GM12878 (cell line): ENCODE measurements around the gene TRAF5. TPM values are rescaled to one million over a fixed set of nuclear protein-coding genes. Genes with fewer than 3 reads are reported as not detected.

Source experiments
- ATAC-seq: fragments of 200-7000 bp; cut with Tn5 transposase; 3 replicates; pipeline ENCODE4 v1.9.1; 2020; ENCODE audit warnings: mild to moderate bottlenecking, moderate library complexity
- BruUV-seq: library from RNA; stranded (reverse); fragments of 400-500 nt; replicated peaks from 2 replicates; lab custom pipeline; 2021; lab: Mats Ljungman, UMichigan
- CTCF ChIA-PET: fragments of 300-600 bp; sonication (Branson Sonifier 250); formaldehyde crosslinking; extraction: SDS; loops from one replicate; lab custom pipeline; 2021; ENCODE audit warnings: inconsistent platforms; lab: Yijun Ruan, JAX
- POLR2A ChIA-PET: fragments of 350-600 bp; formaldehyde crosslinking; extraction: SDS; loops from one replicate; lab custom pipeline; 2021; ENCODE audit warnings: inconsistent platforms; lab: Charles Lee
- RAD21 ChIA-PET: fragments of 300-600 bp; sonication (Branson Sonifier 250); formaldehyde crosslinking; loops from one replicate; lab custom pipeline; 2023; ENCODE audit warnings: antibody characterized with exemption; ENCODE audit not compliant: unreplicated experiment; lab: Charles Lee
- SMC1A ChIA-PET: fragments of 300-600 bp; sonication (Branson Sonifier 250); formaldehyde crosslinking; loops from one replicate; lab custom pipeline; 2023; ENCODE audit not compliant: unreplicated experiment, uncharacterized antibody; lab: Charles Lee
- DNase-seq: peaks from one replicate; pipeline ENCODE4 v3.0.0-alpha.2; 2011; ENCODE audit warnings: low read depth, low spot score
- FAIRE-seq: peaks from 3 replicates; lab custom pipeline; 2011; peaks lifted over from hg19 to GRCh38; lab: Jason Lieb, UNC
- H2AFZ ChIP-seq: 2 replicates; pipeline ENCODE4 v1.6.0; 2011; ENCODE audit warnings: low read depth, low read length, control low read depth; ENCODE audit not compliant: control insufficient read depth
- H3K27ac ChIP-seq: 2 replicates; pipeline ENCODE4 v1.5.1; 2011; ENCODE audit warnings: control low read depth; ENCODE audit not compliant: control insufficient read depth, insufficient read depth
- H3K27me3 ChIP-seq, 2 experiments: replicated peaks in 1 of 2; 2 replicates each; pipeline versions ENCODE4 v1.6.0 to v1.6.1; 2011; ENCODE audit warnings: low read length in 1 of 2; ENCODE audit not compliant: control insufficient read depth in 2 of 2, insufficient read depth in 2 of 2
- H3K36me3 ChIP-seq, 2 experiments: 2 replicates each; pipeline ENCODE4 v1.5.1; 2011; ENCODE audit warnings: low read length in 1 of 2; ENCODE audit not compliant: control insufficient read depth in 2 of 2, insufficient read depth in 2 of 2
- H3K4me1 ChIP-seq: 2 replicates; pipeline ENCODE4 v1.6.1; 2011; ENCODE audit warnings: mild to moderate bottlenecking, low read length, moderate library complexity, mixed read lengths; ENCODE audit not compliant: control insufficient read depth, insufficient read depth
- H3K4me2 ChIP-seq: 2 replicates; pipeline ENCODE4 v1.6.0; 2011; ENCODE audit warnings: control low read depth; ENCODE audit not compliant: control insufficient read depth, insufficient read depth
- H3K4me3 ChIP-seq: fragments of 200-600 bp; sonication (generic); 2 replicates; pipeline ENCODE4 v1.5.1; 2016
- H3K79me2 ChIP-seq: 2 replicates; pipeline ENCODE4 v1.6.0; 2011; ENCODE audit warnings: low read length; ENCODE audit not compliant: control insufficient read depth, insufficient read depth
- H3K9ac ChIP-seq: 2 replicates; pipeline ENCODE4 v1.8.0; 2011; ENCODE audit warnings: low read length, control low read depth, mixed read lengths; ENCODE audit not compliant: control insufficient read depth, insufficient read depth
- H3K9me3 ChIP-seq: replicated peaks from 3 replicates; pipeline ENCODE4 v1.5.1; 2011; ENCODE audit warnings: mild to moderate bottlenecking, low read length; ENCODE audit not compliant: control insufficient read depth, insufficient read depth
- H4K20me1 ChIP-seq: 2 replicates; pipeline ENCODE4 v1.6.0; 2011; ENCODE audit not compliant: control insufficient read depth, insufficient read depth
- CEBPB ChIP-seq, 2 experiments: fragments of 150-350 bp in 1 of 2; IDR thresholded peaks; 2 replicates each; pipeline ENCODE4 v1.6.1; 2012 to 2014; ENCODE audit warnings: low read depth in 2 of 2, low read length in 2 of 2, borderline replicate concordance in 1 of 2, inconsistent platforms in 1 of 2
- CTCF ChIP-seq, 3 experiments: IDR thresholded peaks in 2 of 3; conservative IDR thresholded peaks in 1 of 3; 2 replicates each; pipeline ENCODE4 v1.5.1; 2011; ENCODE audit warnings: low read depth in 3 of 3, low read length in 3 of 3, mild to moderate bottlenecking in 3 of 3, control low read depth in 2 of 3, moderate library complexity in 2 of 3, inconsistent platforms in 1 of 3, mixed read lengths in 1 of 3; ENCODE audit not compliant: control insufficient read depth in 2 of 3, insufficient read depth in 1 of 3; ENCODE audit errors: extremely low read depth in 1 of 3
- FOXK2 ChIP-seq: fragments of 450-650 bp; IDR thresholded peaks from 2 replicates; pipeline ENCODE4 v1.6.1; 2017; ENCODE audit warnings: mild to moderate bottlenecking, moderate library complexity
- NFXL1 ChIP-seq: fragments of 450-650 bp; IDR thresholded peaks from 2 replicates; pipeline ENCODE4 v1.6.1; 2017; ENCODE audit warnings: antibody characterized with exemption, mild to moderate bottlenecking, borderline replicate concordance
- NFYB ChIP-seq: IDR thresholded peaks from 2 replicates; pipeline ENCODE4 v1.6.1; 2011; ENCODE audit warnings: low read depth, mild to moderate bottlenecking, low read length, improper control_type of control experiment, moderate library complexity; ENCODE audit not compliant: insufficient read depth
- NR2C2 ChIP-seq: IDR thresholded peaks from 2 replicates; pipeline ENCODE4 v1.6.1; 2011; ENCODE audit warnings: borderline replicate concordance, low read depth; ENCODE audit not compliant: control insufficient read depth, insufficient read length
- RAD21 ChIP-seq: IDR thresholded peaks from 2 replicates; pipeline ENCODE4 v1.6.1; 2011; ENCODE audit warnings: mild to moderate bottlenecking, low read depth, low read length, moderate library complexity; ENCODE audit not compliant: insufficient read depth
- RELB ChIP-seq: fragments of 450-650 bp; IDR thresholded peaks from 2 replicates; pipeline ENCODE4 v1.6.1; 2017; ENCODE audit warnings: low read depth, mild to moderate bottlenecking, moderate library complexity
- SMARCA5 ChIP-seq: fragments of 450-650 bp; IDR thresholded peaks from 2 replicates; pipeline ENCODE4 v1.6.1; 2017; ENCODE audit warnings: mild to moderate bottlenecking
- SMC3 ChIP-seq: IDR thresholded peaks from 2 replicates; pipeline ENCODE4 v1.6.1; 2011; ENCODE audit warnings: low read length, improper control_type of control experiment, borderline replicate concordance
- SREBF2 ChIP-seq: IDR thresholded peaks from 2 replicates; pipeline ENCODE4 v1.6.1; 2012; ENCODE audit warnings: mild to moderate bottlenecking, low read length
- TAF1 ChIP-seq: IDR thresholded peaks from 2 replicates; pipeline ENCODE4 v1.6.1; 2011; ENCODE audit warnings: mild to moderate bottlenecking, low read depth, low read length, borderline replicate concordance
- ZNF24 ChIP-seq: fragments of 450-650 bp; IDR thresholded peaks from 2 replicates; pipeline ENCODE4 v1.6.1; 2017; ENCODE audit warnings: antibody characterized with exemption, mild to moderate bottlenecking
- ZNF274 ChIP-seq: IDR thresholded peaks from one replicate; pipeline ENCODE4 v1.8.0; 2011; ENCODE audit not compliant: insufficient read length, insufficient read depth
- ZNF384 ChIP-seq: IDR thresholded peaks from 2 replicates; pipeline ENCODE4 v1.6.1; 2012; ENCODE audit warnings: low read depth, mild to moderate bottlenecking, low read length, improper control_type of control experiment, borderline replicate concordance
- WGBS: methylation state at CpG from one replicate; pipeline ENCODE4 v1.1.6; 2016; ENCODE audit warnings: low lambda C conversion rate; ENCODE audit not compliant: insufficient replicate concordance, insufficient coverage; ENCODE audit errors: missing lambda C conversion rate; 5-methylcytosine and 5-hydroxymethylcytosine counted together
- in situ Hi-C: fragments of 300-500 bp; cut with MboI; formaldehyde crosslinking; loops from 9 replicates; pipeline ENCODE4 v1.14.3; 2018; ENCODE audit warnings: mixed read lengths
- intact Hi-C: fragments of 100-400 bp; cut with micrococcal nuclease; formaldehyde crosslinking; loops from one replicate; pipeline ENCODE4 v1.14.2; 2022; ENCODE audit not compliant: unreplicated experiment
- polyA plus RNA-seq, 11 experiments: library from polyadenylated mRNA; depleted of rRNA in 4 of 11; unstranded in 6 of 11; stranded (reverse) in 5 of 11; fragments of >200 nt; fragmentation: Nextera tagmentation in 4 of 11; fragmentation: Illumina TruSeq in 1 of 11; extraction: Ambion mirVana in 4 of 11; extraction: Trizol in 1 of 11; gene quantifications; 1 replicate in 1 of 11; 2 replicates in 10 of 11; pipeline versions ENCODE4 v1.2.1 to v1.2.3, GENCODE V29; 2011 to 2016; ENCODE audit warnings: inconsistent platforms in 2 of 11, missing spikeins in 2 of 11, low read depth in 1 of 11
- total RNA-seq, 4 experiments: library from RNA; depleted of rRNA in 3 of 4; stranded (reverse); fragments of >200 nt in 3 of 4; fragmentation: Illumina TruSeq in 1 of 4; extraction: Trizol in 1 of 4; gene quantifications; 2 replicates each; pipeline versions ENCODE4 v1.2.1 to v1.2.3, GENCODE V29; 2013 to 2021
- TF ChIP-seq, protein P1 (sequence below): IDR thresholded peaks from 2 replicates; pipeline ENCODE4 v1.6.1; 2011; ENCODE audit warnings: low read depth, low read length, improper control_type of control experiment, borderline replicate concordance
- TF ChIP-seq, protein P2 (sequence below): IDR thresholded peaks from 2 replicates; pipeline ENCODE4 v1.6.1; 2011; ENCODE audit warnings: low read depth, mild to moderate bottlenecking, low read length, moderate library complexity, borderline replicate concordance; ENCODE audit errors: extremely low read depth

Gene TRAF5
- total and polyA plus RNA-seq, 10 of the 15 experiments (the other 5 are each of a cell fraction or from before 2014, with no cell fraction given): 10.6 to 36.5 (median 26.3) TPM

GRCh38 chr1:211323156-211324063, 3.2 kb upstream of the TRAF5 start:
- intact Hi-C loops (loop anchor here (1.0 to 2.0 kb wide), 4 partner anchors 30 to 331 kb away; no protein-coding TSS in a partner anchor), in situ Hi-C loops (loop anchor here (5.0 to 10.0 kb wide), 3 partner anchors 149 to 329 kb away; no protein-coding TSS in a partner anchor)
- Histone ChIP-seq H3K27me3 (no peaks in the 10 kb centered on the region), H4K20me1 (no peaks in the 10 kb centered on the region), H3K4me3 (no peak overlapping the region), H3K9me3 (no peaks in the 10 kb centered on the region), H3K79me2 (peaks cover 26% of the 10 kb centered on the region), H3K4me2 (no peak overlapping the region), H2AFZ (peak overlapping the region; percentile 11; the same call in 1 of the 2 replicates), H3K27ac (no peak overlapping the region), H3K9ac (no peak overlapping the region), H3K36me3 (no peaks in the 10 kb centered on the region), H3K4me1 (peaks cover 12% of the 10 kb centered on the region)
- BruUV-seq: no TSS peak
- WGBS: 24% methylated on average over 9 of the region's 9 CpGs
- ChIA-PET POLR2A (interaction anchor here (1.0 kb wide), 1 partner anchor 191 kb away, joined by 3 read pairs; no protein-coding TSS in a partner anchor), RAD21 (interaction anchor here (0.6 to 2.0 kb wide), 16 partner anchors 13 to 1237 kb away, joined by 3 to 12 read pairs (median 4); no protein-coding TSS in a partner anchor), CTCF (interaction anchor here (0.6 to 11.0 kb wide), 44 partner anchors 9 to 919 kb away, joined by 3 to 99 read pairs (median 5); no protein-coding TSS in a partner anchor), SMC1A (interaction anchor here (0.8 to 2.9 kb wide), 24 partner anchors 9 to 351 kb away, joined by 3 to 22 read pairs (median 4); no protein-coding TSS in a partner anchor)
- no peak for FAIRE-seq
- ATAC-seq: peak; percentile 73
- no peak for DNase-seq
- TF ChIP-seq SMC3: peak; percentile 85
- no peak for TF ChIP-seq NFXL1
- TF ChIP-seq, protein P1, sequence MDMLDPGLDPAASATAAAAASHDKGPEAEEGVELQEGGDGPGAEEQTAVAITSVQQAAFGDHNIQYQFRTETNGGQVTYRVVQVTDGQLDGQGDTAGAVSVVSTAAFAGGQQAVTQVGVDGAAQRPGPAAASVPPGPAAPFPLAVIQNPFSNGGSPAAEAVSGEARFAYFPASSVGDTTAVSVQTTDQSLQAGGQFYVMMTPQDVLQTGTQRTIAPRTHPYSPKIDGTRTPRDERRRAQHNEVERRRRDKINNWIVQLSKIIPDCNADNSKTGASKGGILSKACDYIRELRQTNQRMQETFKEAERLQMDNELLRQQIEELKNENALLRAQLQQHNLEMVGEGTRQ: no peak
- TF ChIP-seq FOXK2: no peak
- peak; percentile 63; the same call in 1 of the 2 replicates for TF ChIP-seq SMARCA5
- no peak for TF ChIP-seq NFYB
- TF ChIP-seq RAD21: peak; percentile 91
- TF ChIP-seq CTCF (IDR thresholded peaks at IDR 0.05 in 2 of 3, conservative IDR thresholded peaks at IDR 0.05 in 1 of 3; ENCODE audit: control insufficient read depth in 2 of 3, extremely low read depth in 1 of 3, insufficient read depth in 1 of 3, low read depth in 3 of 3, low read length in 3 of 3): peak; percentile 89 to 97 (median 93)
- TF ChIP-seq SREBF2: no peak
- no peak for TF ChIP-seq ZNF274
- no peak for TF ChIP-seq ZNF24
- TF ChIP-seq RELB: no peak
- TF ChIP-seq TAF1: no peak
- no peak for TF ChIP-seq CEBPB (IDR thresholded peaks at IDR 0.05; ENCODE audit: borderline replicate concordance in 1 of 2, low read depth in 2 of 2, low read length in 2 of 2)
- TF ChIP-seq, protein P2, sequence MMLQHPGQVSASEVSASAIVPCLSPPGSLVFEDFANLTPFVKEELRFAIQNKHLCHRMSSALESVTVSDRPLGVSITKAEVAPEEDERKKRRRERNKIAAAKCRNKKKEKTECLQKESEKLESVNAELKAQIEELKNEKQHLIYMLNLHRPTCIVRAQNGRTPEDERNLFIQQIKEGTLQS: no peak
- TF ChIP-seq NR2C2: no peak
- TF ChIP-seq ZNF384: no peak
